Thoracic aorta (tissue), 2 donors: ENCODE measurements around the gene SGCD. TPM values are rescaled to one million over a fixed set of nuclear protein-coding genes. Genes with fewer than 3 reads are reported as not detected.

ENCODE experiments used
- ATAC-seq: fragments of 150-250 bp; one replicate; pipeline ENCODE4 v1.8.0; 2017; ENCODE audit warnings: low read depth; ENCODE audit not compliant: insufficient number of reproducible peaks, low FRiP score
- DNase-seq: peaks from one replicate; pipeline ENCODE4 v3.0.0-alpha.2; 2020; ENCODE audit warnings: low spot score
- H3K27ac ChIP-seq, 2 donors: fragments of 200-600 bp; sonication (generic); 1 replicate in 1 of 2; 2 replicates in 1 of 2; pipeline ENCODE4 v1.5.1; 2016; ENCODE audit warnings: mild to moderate bottlenecking in 2 of 2, moderate library complexity in 2 of 2
- H3K27me3 ChIP-seq: fragments of 200-600 bp; sonication (generic); replicated peaks from 2 replicates; pipeline ENCODE4 v1.6.0; 2016; ENCODE audit warnings: mild to moderate bottlenecking; ENCODE audit not compliant: insufficient read depth
- H3K36me3 ChIP-seq: fragments of 200-600 bp; sonication (generic); one replicate; pipeline ENCODE4 v1.5.1; 2016
- H3K4me1 ChIP-seq, 2 donors: fragments of 200-600 bp; sonication (generic); 1 replicate in 1 of 2; 2 replicates in 1 of 2; pipeline versions ENCODE4 v1.5.1 to v1.6.0; 2016; ENCODE audit warnings: low read depth in 2 of 2, mild to moderate bottlenecking in 1 of 2; ENCODE audit not compliant: control insufficient read depth in 1 of 2
- H3K4me3 ChIP-seq: fragments of 200-600 bp; sonication (generic); 2 replicates; pipeline ENCODE4 v1.5.1; 2016; ENCODE audit warnings: mild to moderate bottlenecking
- H3K9me3 ChIP-seq: fragments of 200-600 bp; sonication (generic); 2 replicates; pipeline ENCODE4 v1.5.1; 2016
- CTCF ChIP-seq: fragments of 200-600 bp; sonication (generic); IDR thresholded peaks from one replicate; pipeline ENCODE4 v1.5.1; 2019; ENCODE audit warnings: antibody characterized with exemption
- total RNA-seq, 2 donors: library from RNA; depleted of rRNA; stranded (reverse); fragments of >200 nt; gene quantifications; one replicate each; pipeline versions ENCODE4 v1.1.0 to v1.2.3, GENCODE V29; 2016

The SGCD gene
- total RNA-seq, 2 donors from 2014 or later: 20.4 to 40.3 TPM

GRCh38 chr5:156617426-156617825 lies 290.5 kb downstream of the SGCD start:
- no peak for TF ChIP-seq CTCF
- DNase-seq: no peak
- Histone ChIP-seq H3K27me3 (no peaks in the 10 kb centered on the region), H3K36me3 (no peaks in the 10 kb centered on the region), H3K4me3 (no peak overlapping the region), H3K9me3 (no peaks in the 10 kb centered on the region), H3K4me1 (no peaks in the 10 kb centered on the region), H3K27ac (no peak overlapping the region)
- no peak for ATAC-seq

GRCh38 chr5:156618601-156619000 lies 291.6 kb downstream of the SGCD start:
- no peak for DNase-seq
- Histone ChIP-seq H3K36me3 (no peaks in the 10 kb centered on the region), H3K27me3 (no peaks in the 10 kb centered on the region), H3K9me3 (no peaks in the 10 kb centered on the region), H3K4me3 (no peak overlapping the region), H3K4me1 (no peaks in the 10 kb centered on the region), H3K27ac (no peak overlapping the region)
- ATAC-seq: no peak
- no peak for TF ChIP-seq CTCF

GRCh38 chr5:156621719-156622118 lies 294.8 kb downstream of the SGCD start:
- Histone ChIP-seq H3K4me3 (no peak overlapping the region), H3K27me3 (no peaks in the 10 kb centered on the region), H3K4me1 (no peaks in the 10 kb centered on the region), H3K9me3 (no peaks in the 10 kb centered on the region), H3K36me3 (no peaks in the 10 kb centered on the region), H3K27ac (no peak overlapping the region)
- TF ChIP-seq CTCF: no peak
- ATAC-seq (no peak), DNase-seq (no peak)

DNA sequence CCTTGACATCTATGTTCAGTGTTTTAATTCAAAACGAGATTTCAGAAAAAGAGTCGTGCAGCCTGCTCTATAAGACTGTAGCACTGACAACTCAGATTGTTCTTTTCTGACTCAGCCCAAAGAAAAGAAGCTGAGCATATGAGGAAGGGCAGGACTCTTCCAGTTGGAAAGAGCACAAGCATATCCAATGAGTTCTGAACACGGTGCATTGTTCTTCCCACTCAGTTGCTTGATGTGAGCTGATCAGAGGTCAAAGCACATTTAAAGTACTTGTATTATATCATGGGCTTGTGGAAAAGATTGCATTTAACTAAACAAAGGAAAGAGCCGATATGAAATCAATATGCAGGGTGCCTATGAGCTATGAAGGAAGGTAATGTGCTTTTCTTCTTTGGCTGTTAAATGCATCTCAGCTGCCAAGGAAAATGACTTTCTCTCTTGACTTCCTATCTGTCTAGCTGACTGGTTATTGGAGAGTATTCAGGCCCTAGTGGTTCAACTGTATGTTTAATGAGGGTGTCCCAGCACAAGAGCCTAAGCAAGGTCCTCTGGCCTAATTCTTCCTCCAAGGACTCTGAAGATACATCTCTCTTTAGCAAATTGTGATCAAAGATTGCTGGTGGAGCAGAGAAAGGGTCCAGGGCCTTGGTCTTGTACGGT lies 296.5 kb downstream of the SGCD start:
- Histone ChIP-seq H3K27ac (no peak overlapping the region), H3K4me3 (no peak overlapping the region), H3K27me3 (no peaks in the 10 kb centered on the region), H3K9me3 (no peaks in the 10 kb centered on the region), H3K36me3 (no peaks in the 10 kb centered on the region), H3K4me1 (no peaks in the 10 kb centered on the region)
- DNase-seq (no peak), ATAC-seq (no peak)
- TF ChIP-seq CTCF: no peak

DNA sequence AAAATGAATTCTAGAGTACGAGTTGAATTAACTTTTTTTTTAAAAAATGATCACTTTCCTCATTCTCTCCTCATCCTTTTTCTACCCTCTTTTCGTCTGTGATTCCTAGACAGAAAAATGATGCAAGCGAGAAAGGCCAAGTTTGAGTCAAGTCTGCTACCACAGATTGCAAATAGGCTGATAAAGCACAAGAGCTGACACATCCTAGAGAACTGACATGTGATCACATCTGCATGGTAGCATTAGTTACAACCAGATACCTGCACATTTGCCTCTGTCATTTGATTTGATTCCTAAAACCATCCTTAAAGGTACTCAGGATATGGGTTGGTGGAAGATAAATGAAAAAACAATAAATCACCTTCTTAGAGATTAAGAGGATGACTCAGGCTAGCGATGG lies 297.7 kb downstream of the SGCD start:
- Histone ChIP-seq H3K36me3 (no peaks in the 10 kb centered on the region), H3K27me3 (no peaks in the 10 kb centered on the region), H3K9me3 (no peaks in the 10 kb centered on the region), H3K27ac (no peak overlapping the region), H3K4me1 (no peaks in the 10 kb centered on the region), H3K4me3 (no peak overlapping the region)
- TF ChIP-seq CTCF: no peak
- DNase-seq (no peak), ATAC-seq (no peak)
